Measurements from ENCODE around the gene CFAP299. TPM values are rescaled to one million over a fixed set of nuclear protein-coding genes. Genes with fewer than 3 reads are reported as not detected.
"Not testable (repeated sequence)": the region's sequence is repeated elsewhere in the genome, so short reads cannot be mapped to it uniquely, and the experiment has no call there.

CFAP299 gene
- total RNA-seq, 1 donor from 2014 or later, result not detected

DNA sequence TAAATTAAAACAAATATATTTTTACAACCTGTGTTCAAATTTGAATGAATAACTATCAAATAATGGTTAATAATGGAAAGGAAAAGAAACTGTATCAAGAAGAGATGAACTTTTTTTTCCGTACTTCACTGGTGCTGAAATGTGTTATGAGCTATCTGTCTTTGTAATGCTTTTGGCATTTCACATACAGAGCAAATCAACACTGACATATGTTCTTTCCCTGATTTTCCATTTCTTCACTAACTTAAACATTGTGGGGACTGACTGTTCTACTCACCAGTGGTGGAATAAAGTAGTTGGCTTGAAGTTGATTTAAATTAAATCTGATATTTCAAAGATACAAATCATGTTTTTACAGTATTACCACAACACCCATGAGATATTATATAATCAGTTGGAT lies 390.9 kb downstream of the CFAP299 start:
- TF ChIP-seq, protein P1, sequence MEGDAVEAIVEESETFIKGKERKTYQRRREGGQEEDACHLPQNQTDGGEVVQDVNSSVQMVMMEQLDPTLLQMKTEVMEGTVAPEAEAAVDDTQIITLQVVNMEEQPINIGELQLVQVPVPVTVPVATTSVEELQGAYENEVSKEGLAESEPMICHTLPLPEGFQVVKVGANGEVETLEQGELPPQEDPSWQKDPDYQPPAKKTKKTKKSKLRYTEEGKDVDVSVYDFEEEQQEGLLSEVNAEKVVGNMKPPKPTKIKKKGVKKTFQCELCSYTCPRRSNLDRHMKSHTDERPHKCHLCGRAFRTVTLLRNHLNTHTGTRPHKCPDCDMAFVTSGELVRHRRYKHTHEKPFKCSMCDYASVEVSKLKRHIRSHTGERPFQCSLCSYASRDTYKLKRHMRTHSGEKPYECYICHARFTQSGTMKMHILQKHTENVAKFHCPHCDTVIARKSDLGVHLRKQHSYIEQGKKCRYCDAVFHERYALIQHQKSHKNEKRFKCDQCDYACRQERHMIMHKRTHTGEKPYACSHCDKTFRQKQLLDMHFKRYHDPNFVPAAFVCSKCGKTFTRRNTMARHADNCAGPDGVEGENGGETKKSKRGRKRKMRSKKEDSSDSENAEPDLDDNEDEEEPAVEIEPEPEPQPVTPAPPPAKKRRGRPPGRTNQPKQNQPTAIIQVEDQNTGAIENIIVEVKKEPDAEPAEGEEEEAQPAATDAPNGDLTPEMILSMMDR (IDR thresholded peaks at IDR 0.05), result no peak
- H3K27ac Mint-ChIP-seq (ENCODE audit: unreplicated experiment), result no peak overlapping the region

DNA sequence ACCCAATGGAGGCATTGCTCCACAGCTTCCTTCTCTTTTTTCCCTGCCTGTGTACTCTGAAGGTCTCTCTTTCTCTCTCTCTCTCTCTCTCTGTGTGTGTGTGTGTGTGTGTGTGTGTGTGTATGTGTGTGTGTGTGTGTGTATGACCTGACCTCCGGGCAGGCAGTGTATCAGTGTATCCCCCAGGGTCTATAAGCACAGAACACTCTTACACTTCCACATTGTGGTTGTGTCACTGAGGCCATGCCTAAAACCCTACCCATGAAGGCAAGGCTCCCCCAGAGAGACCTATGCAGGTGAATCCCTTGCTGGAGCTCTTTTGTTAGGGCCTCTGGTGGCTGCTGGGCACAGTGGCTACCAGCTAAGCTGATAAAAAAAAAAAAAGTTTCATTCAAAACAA lies 394.6 kb downstream of the CFAP299 start:
- no peaks in the 10 kb centered on the region for H3K9me3 Mint-ChIP-seq (ENCODE audit: unreplicated experiment)
- no peaks in the 10 kb centered on the region for H3K4me1 Mint-ChIP-seq (ENCODE audit: unreplicated experiment)
- no peak overlapping the region for H3K4me3 Mint-ChIP-seq (ENCODE audit: unreplicated experiment)
- no peak overlapping the region for H3K27ac Mint-ChIP-seq (ENCODE audit: unreplicated experiment)
- H3K27me3 Mint-ChIP-seq (ENCODE audit: unreplicated experiment), result peaks cover 3% of the 10 kb centered on the region
- DNase-seq (ENCODE audit: extremely low spot score, unreplicated experiment), result no peak
- H3K36me3 Mint-ChIP-seq (ENCODE audit: unreplicated experiment), result no peaks in the 10 kb centered on the region
- TF ChIP-seq, protein P1 (IDR thresholded peaks at IDR 0.05), result no peak

More for the DNA sequence above, 390.9 kb downstream of the CFAP299 start:
- Mint-ChIP-seq H3K4me1 (ENCODE audit: unreplicated experiment) (no peaks in the 10 kb centered on the region), H3K4me3 (ENCODE audit: unreplicated experiment) (no peak overlapping the region), H3K9me3 (ENCODE audit: unreplicated experiment) (peaks cover 3% of the 10 kb centered on the region), H3K27me3 (ENCODE audit: unreplicated experiment) (peaks cover 3% of the 10 kb centered on the region), H3K36me3 (ENCODE audit: unreplicated experiment) (no peaks in the 10 kb centered on the region)
- no peak for DNase-seq (ENCODE audit: extremely low spot score, unreplicated experiment)

DNA sequence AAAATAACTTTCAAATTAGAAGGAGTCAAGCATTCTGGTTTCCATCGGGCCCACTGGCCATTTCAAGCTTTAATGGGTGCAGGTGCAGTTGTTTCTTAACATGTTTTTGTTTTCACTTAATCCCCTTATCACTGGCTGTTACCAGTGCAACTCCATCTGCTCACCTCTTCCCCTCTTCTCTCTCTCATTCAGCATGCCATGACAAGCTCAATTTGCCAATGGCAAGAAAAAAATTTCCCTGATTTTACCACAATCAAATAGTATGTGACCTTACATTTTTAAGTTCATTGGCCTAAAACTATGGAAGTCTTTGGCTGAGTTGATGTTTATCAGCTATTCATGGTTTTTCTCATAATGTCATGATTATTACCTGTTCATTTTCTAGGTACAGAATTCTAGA lies 395.9 kb downstream of the CFAP299 start:
- no peak overlapping the region for H3K4me3 Mint-ChIP-seq (ENCODE audit: unreplicated experiment)
- no peak overlapping the region for H3K27ac Mint-ChIP-seq (ENCODE audit: unreplicated experiment)
- TF ChIP-seq, protein P1 (IDR thresholded peaks at IDR 0.05), result no peak
- no peaks in the 10 kb centered on the region for H3K9me3 Mint-ChIP-seq (ENCODE audit: unreplicated experiment)
- no peaks in the 10 kb centered on the region for H3K36me3 Mint-ChIP-seq (ENCODE audit: unreplicated experiment)
- DNase-seq (ENCODE audit: extremely low spot score, unreplicated experiment), result no peak
- no peaks in the 10 kb centered on the region for H3K4me1 Mint-ChIP-seq (ENCODE audit: unreplicated experiment)
- H3K27me3 Mint-ChIP-seq (ENCODE audit: unreplicated experiment), result peaks cover 3% of the 10 kb centered on the region

DNA sequence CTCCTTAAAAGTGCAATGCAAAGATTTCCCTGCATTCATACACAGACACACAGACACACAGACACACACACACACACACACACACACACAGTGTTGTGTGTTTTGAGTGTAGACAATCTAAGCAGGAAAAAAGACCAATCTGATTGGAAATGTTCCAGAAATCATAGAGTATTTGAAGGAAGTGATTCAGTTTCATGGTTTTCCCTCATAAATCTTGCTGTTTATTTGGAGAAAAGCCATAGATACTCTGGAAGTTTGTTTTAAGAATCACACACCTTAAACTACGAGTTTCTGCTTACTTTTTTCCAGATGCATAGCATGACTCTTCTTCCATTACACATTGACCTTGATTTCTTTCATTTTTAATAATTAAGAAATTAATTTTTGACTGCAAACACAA lies 396.5 kb downstream of the CFAP299 start:
- DNase-seq (ENCODE audit: extremely low spot score, unreplicated experiment), result no peak
- TF ChIP-seq, protein P1 (IDR thresholded peaks at IDR 0.05), result no peak
- no peak overlapping the region for H3K4me3 Mint-ChIP-seq (ENCODE audit: unreplicated experiment)
- H3K27me3 Mint-ChIP-seq (ENCODE audit: unreplicated experiment), result peaks cover 3% of the 10 kb centered on the region
- no peak overlapping the region for H3K27ac Mint-ChIP-seq (ENCODE audit: unreplicated experiment)
- no peaks in the 10 kb centered on the region for H3K4me1 Mint-ChIP-seq (ENCODE audit: unreplicated experiment)
- no peaks in the 10 kb centered on the region for H3K9me3 Mint-ChIP-seq (ENCODE audit: unreplicated experiment)
- no peaks in the 10 kb centered on the region for H3K36me3 Mint-ChIP-seq (ENCODE audit: unreplicated experiment)

DNA sequence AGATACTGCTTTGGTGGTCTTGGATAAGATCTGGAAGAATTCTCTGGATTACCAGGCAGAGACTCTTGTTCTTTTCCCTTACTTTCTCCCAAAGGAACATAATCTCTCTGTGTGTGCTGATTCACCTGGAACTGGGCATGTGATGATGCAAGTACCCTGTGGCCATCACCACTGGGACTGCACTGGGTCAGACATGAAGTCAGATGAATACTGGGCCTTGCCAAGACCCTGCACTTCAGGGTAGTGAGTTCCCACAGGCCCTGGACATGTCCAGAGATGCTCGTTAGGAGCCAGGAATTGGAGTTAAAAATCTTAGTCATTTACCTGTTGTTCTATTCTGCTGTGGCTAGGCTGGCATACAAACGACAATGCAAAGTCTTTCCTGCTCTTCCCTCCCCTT lies 404.8 kb downstream of the CFAP299 start:
- DNase-seq (ENCODE audit: extremely low spot score, unreplicated experiment), result no peak
- TF ChIP-seq, protein P1 (IDR thresholded peaks at IDR 0.05), result no peak
- no peak overlapping the region for H3K27ac Mint-ChIP-seq (ENCODE audit: unreplicated experiment)
- H3K4me1 Mint-ChIP-seq (ENCODE audit: unreplicated experiment), result no peaks in the 10 kb centered on the region
- H3K36me3 Mint-ChIP-seq (ENCODE audit: unreplicated experiment), result no peaks in the 10 kb centered on the region
- peaks cover 6% of the 10 kb centered on the region for H3K9me3 Mint-ChIP-seq (ENCODE audit: unreplicated experiment)
- no peaks in the 10 kb centered on the region for H3K27me3 Mint-ChIP-seq (ENCODE audit: unreplicated experiment)
- no peak overlapping the region for H3K4me3 Mint-ChIP-seq (ENCODE audit: unreplicated experiment)

DNA sequence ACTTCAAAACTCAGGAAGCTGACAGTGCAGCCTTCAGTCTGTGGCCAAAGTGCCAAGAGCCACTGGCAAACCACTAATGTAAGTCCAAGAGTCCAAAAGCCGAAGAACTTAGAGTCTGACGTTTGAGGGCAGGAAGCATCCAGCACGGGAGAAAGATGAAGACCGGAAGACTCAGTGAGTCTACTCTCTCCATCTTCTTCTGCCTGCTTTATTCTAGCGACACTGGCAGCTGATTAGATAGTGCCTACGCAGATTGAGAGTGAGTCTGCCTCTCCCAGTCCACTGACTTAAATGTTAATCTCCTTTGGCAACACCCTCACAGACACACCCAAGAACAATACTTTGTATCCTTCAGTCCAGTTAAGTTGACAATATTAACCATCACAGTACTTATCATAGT lies 414.0 kb downstream of the CFAP299 start:
- not testable (repeated sequence) for H3K4me3 Mint-ChIP-seq (ENCODE audit: unreplicated experiment); H3K9me3 Mint-ChIP-seq (ENCODE audit: unreplicated experiment); DNase-seq (ENCODE audit: extremely low spot score, unreplicated experiment); H3K27me3 Mint-ChIP-seq (ENCODE audit: unreplicated experiment); H3K36me3 Mint-ChIP-seq (ENCODE audit: unreplicated experiment); H3K4me1 Mint-ChIP-seq (ENCODE audit: unreplicated experiment); H3K27ac Mint-ChIP-seq (ENCODE audit: unreplicated experiment)
